ENCODE measurements around the gene PIGT. TPM values are rescaled to one million over a fixed set of nuclear protein-coding genes. Genes with fewer than 3 reads are reported as not detected.
A peak's percentile ranks its signal among the peaks of the same experiment; 100 is the strongest.

PIGT gene
- total RNA-seq, 1 experiment from 2014 or later: 71.4 TPM

DNA sequence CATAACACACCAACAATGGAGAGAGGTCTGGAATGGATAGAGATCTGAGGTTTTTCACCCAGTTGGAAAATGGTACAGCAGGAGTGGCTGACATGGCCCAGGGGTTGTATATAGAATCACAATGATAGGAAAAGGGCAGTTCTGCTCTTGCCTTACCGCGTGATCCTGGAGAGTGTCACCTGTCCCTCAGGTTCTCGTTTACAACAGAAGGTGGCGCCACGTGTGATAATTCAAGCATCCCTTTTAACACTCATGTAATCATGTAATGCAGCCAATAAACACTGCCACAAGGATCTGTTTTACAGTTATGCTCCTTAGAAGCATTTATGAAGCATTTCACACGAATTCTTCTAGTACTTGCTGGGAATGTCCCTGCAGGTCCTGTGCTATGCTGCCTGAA lies 40.7 kb downstream of the PIGT start:
- BruUV-seq (replicated peaks): no TSS peak
- ATAC-seq: peak; percentile 94
- CTCF ChIA-PET: interaction anchor here (5.3 kb wide), 1 partner anchor 314 kb away, joined by 30 read pairs; no protein-coding TSS in a partner anchor
- intact Hi-C loops (cut with micrococcal nuclease): loop anchor here (1.0 kb wide), 1 partner anchor 315 kb away; no protein-coding TSS in a partner anchor
- Histone ChIP-seq H3K4me1 (ENCODE audit: control insufficient read depth in 1 of 2, insufficient read depth in 2 of 2, low read length in 2 of 2) (peaks cover 0 to 6% of the 10 kb centered on the region in 2 experiments; a peak in 2 of 4 replicates), H3K27me3 (ENCODE audit: insufficient read depth, low read length) (no peaks in the 10 kb centered on the region), H3K9me2 (ENCODE audit: insufficient read depth) (no peaks in the 10 kb centered on the region), H3K79me2 (ENCODE audit: insufficient read depth, low read length) (no peaks in the 10 kb centered on the region), H4K20me1 (ENCODE audit: insufficient read depth) (no peaks in the 10 kb centered on the region), H3K27ac (ENCODE audit: low read depth, low read length) (no peak overlapping the region), H3K9me3 (ENCODE audit: control insufficient read depth in 1 of 2, insufficient read depth in 1 of 2, low read depth in 1 of 2, low read length in 2 of 2) (no peaks in the 10 kb centered on the region), H3K36me3 (ENCODE audit: control insufficient read depth in 1 of 2, insufficient read depth in 2 of 2, low read length in 2 of 2) (no peaks in the 10 kb centered on the region), H2AFZ (ENCODE audit: low read depth, low read length, poor library complexity, severe bottlenecking) (peak overlapping the region; percentile 14), H3K4me3 (replicated peaks in 1 of 2; ENCODE audit: low read depth in 1 of 2, low read length in 2 of 2) (no peak overlapping the region), H3K9ac (ENCODE audit: low read length) (no peak overlapping the region), H3K4me2 (ENCODE audit: low read length) (no peak overlapping the region)
- RAD21 ChIA-PET (ENCODE audit: low non-redundant PET in 1 of 2, low total read pairs in 2 of 2, uncharacterized antibody in 2 of 2, unreplicated experiment in 2 of 2): interaction anchor here in 1 of 2 experiments (1.9 kb wide), 1 partner anchor 314 kb away, joined by 8 read pairs; no protein-coding TSS in a partner anchor
- POLR2A ChIA-PET: no interaction called here
- peak; percentile 71 for DNase-seq (ENCODE audit: low read depth, low spot score)
- TF ChIP-seq, protein P1, sequence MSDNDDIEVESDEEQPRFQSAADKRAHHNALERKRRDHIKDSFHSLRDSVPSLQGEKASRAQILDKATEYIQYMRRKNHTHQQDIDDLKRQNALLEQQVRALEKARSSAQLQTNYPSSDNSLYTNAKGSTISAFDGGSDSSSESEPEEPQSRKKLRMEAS (IDR thresholded peaks at IDR 0.05): peak; percentile 46; the same call in 1 of the 2 replicates
- TF ChIP-seq EZH2phosphoT487 (IDR thresholded peaks at IDR 0.05; ENCODE audit: borderline replicate concordance): no peak
- TF ChIP-seq, protein P2, sequence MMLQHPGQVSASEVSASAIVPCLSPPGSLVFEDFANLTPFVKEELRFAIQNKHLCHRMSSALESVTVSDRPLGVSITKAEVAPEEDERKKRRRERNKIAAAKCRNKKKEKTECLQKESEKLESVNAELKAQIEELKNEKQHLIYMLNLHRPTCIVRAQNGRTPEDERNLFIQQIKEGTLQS (IDR thresholded peaks at IDR 0.05): no peak
- peak; percentile 58; the same call in 1 of the 2 replicates for TF ChIP-seq CBX3 (IDR thresholded peaks at IDR 0.05; ENCODE audit: low read depth)
- TF ChIP-seq CTCF (IDR thresholded peaks at IDR 0.05 in 2 of 3, conservative IDR thresholded peaks at IDR 0.05 in 1 of 3; ENCODE audit: borderline replicate concordance in 1 of 3, insufficient read depth in 1 of 3, low read depth in 2 of 3, low read length in 2 of 3): peak; percentile 53 to 65 (median 63)
- TF ChIP-seq RAD21 (IDR thresholded peaks at IDR 0.05; ENCODE audit: low read depth): peak; percentile 62
